ENCODE measurements around the gene ATP1A4.

ATP1A4 gene

DNA sequence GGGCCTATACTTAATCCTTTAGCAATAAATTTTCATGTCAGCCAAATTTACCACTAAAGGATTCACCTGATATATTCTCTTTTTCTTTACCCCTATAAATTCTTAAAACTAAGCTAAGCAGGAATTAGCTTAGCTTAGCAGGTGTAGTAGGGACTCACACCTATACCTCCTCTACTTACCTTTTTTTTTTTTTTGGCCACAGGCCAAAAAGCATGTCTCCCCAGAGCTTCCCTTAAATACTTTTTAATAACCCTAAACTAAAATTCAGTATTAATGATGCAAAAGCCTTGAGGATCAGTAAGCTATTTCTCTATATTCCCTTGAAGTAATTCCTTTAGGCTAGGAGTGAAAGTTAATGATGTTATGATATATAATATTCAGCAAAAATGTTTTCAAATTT, 77.0 kb downstream of the ATP1A4 start:
- peaks cover 0 to 18% (median 0%) of the 10 kb centered on the region in 10 experiments; a peak in 2 of 20 replicates for H3K4me1 ChIP-seq
- H3K27ac ChIP-seq = no peak overlapping the region
- H3K9me3 ChIP-seq (replicated peaks in 1 of 11) = no peaks in the 10 kb centered on the region
- no peaks in the 10 kb centered on the region for H3K27me3 ChIP-seq
- no peak overlapping the region for H3K9ac ChIP-seq
- H4K20me1 ChIP-seq = peaks cover 0 to 18% (median 4%) of the 10 kb centered on the region in 11 experiments; a peak in 9 of 22 replicates
- H3K36me3 ChIP-seq = peaks cover 99 to 100% (median 100%) of the 10 kb centered on the region in 11 experiments
- no peak overlapping the region for H3K4me3 ChIP-seq
- no peak overlapping the region for H3K4me2 ChIP-seq
- no peak for TF ChIP-seq Cebpa-rat (IDR thresholded peaks at IDR 0.05)

DNA sequence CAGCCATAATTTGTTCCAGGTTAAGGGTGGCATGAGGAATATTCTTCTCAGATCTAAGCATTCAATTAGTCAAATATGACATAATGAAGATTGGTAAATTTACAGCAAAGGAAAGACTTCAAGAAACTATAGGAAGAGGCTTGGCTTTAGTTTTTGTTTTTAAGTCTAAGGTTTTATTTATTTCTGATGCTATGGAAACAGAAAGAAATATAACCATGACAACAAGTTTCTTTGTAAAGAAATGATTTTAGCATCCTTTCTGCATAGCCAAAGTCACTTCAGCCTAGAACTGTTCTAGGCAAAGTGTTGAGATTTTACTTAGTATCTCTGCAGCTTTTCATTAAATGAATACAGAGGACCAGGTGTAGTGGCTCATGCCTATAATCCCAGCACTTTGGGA, 81.5 kb downstream of the ATP1A4 start:
- Histone ChIP-seq H3K4me1 (no peaks in the 10 kb centered on the region), H3K4me3 (no peak overlapping the region), H4K20me1 (peaks cover 0 to 18% (median 9%) of the 10 kb centered on the region in 11 experiments; a peak in 10 of 22 replicates), H3K27ac (no peak overlapping the region), H3K9ac (no peak overlapping the region), H3K36me3 (peaks cover 98 to 100% (median 100%) of the 10 kb centered on the region in 11 experiments), H3K27me3 (no peaks in the 10 kb centered on the region), H3K9me3 (replicated peaks in 1 of 11) (no peaks in the 10 kb centered on the region), H3K4me2 (no peak overlapping the region)
- TF ChIP-seq Cebpa-rat (IDR thresholded peaks at IDR 0.05) = no peak
